IgD-negative memory B cell (primary cell): ENCODE data around the gene OSBPL6. TPM values are rescaled to one million over a fixed set of nuclear protein-coding genes. Genes with fewer than 3 reads are reported as not detected.

Experiments
- H3K27ac Mint-ChIP-seq, 3 donors: one replicate each; pipeline ENCODE4 v1.8.0; 2020 to 2022; ENCODE audit warnings: mild to moderate bottlenecking in 3 of 3, mixed read lengths in 3 of 3, moderate library complexity in 1 of 3
- H3K27me3 Mint-ChIP-seq: one replicate; pipeline ENCODE4 v1.8.0; 2021; ENCODE audit warnings: mixed read lengths
- H3K36me3 Mint-ChIP-seq: one replicate; pipeline ENCODE4 v1.8.0; 2020; ENCODE audit warnings: mild to moderate bottlenecking, mixed read lengths
- H3K4me1 Mint-ChIP-seq, 3 donors: one replicate each; pipeline ENCODE4 v1.8.0; 2020 to 2022; ENCODE audit warnings: mixed read lengths in 3 of 3, mild to moderate bottlenecking in 1 of 3
- H3K4me3 Mint-ChIP-seq, 4 donors: one replicate each; pipeline ENCODE4 v1.8.0; 2020 to 2022; ENCODE audit warnings: mild to moderate bottlenecking in 4 of 4, mixed read lengths in 4 of 4, moderate library complexity in 3 of 4
- H3K9me3 Mint-ChIP-seq, 3 donors: one replicate each; pipeline ENCODE4 v1.8.0; 2020 to 2021; ENCODE audit warnings: mixed read lengths in 3 of 3, mild to moderate bottlenecking in 1 of 3
- polyA plus RNA-seq: library from polyadenylated mRNA; unstranded; fragments of 300-500 nt; fragmentation: Illumina TruSeq; gene quantifications from one replicate; pipeline ENCODE4 v1.2.3, GENCODE V29; 2021

Gene OSBPL6
- polyA plus RNA-seq, 1 donor from 2014 or later: not detected

DNA sequence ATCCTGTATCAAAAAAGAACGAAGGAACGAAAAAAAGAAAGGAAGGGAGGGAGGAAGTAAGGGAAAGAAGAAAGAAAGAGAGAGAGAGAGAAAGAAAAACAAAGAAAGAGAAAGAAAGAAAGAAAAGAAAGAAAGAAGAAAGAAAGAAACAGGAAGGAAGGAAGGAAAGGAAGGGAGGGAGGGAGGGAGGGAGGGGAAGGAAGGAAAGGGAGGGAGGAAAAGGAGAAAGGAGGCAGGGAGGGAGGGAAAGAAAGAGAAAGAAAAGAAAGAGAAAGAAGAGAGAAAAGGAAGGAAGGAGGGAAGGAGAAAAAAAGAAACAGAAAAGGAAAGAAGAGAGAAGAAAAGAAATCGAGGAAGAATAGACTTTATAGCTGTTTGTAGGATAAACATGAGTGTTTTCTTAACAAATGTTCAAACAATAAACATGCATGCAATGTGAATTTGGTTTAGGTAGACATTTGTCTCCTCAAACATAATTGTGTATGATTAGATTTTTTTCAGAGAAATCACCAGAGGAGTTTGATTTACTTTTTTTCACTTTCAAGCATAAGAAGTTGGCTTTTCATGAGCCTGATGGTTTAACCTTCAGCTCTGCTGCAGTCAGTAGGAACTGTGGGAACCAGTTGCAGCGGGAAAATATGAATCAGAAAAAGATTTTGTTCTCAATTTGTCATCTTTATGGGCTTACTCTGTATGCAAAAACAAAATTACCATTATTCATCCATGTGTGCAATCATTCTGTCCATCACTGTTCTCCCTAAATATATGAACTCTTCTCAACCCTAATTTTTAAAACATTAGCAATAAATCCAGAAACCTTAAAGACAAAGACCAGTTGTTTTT is 185.1 kb downstream of the OSBPL6 start:
- Mint-ChIP-seq H3K27me3 (peaks cover 6% of the 10 kb centered on the region), H3K4me3 (no peak overlapping the region), H3K9me3 (no peaks in the 10 kb centered on the region), H3K36me3 (peaks cover 1% of the 10 kb centered on the region), H3K4me1 (no peaks in the 10 kb centered on the region), H3K27ac (no peak overlapping the region)

DNA sequence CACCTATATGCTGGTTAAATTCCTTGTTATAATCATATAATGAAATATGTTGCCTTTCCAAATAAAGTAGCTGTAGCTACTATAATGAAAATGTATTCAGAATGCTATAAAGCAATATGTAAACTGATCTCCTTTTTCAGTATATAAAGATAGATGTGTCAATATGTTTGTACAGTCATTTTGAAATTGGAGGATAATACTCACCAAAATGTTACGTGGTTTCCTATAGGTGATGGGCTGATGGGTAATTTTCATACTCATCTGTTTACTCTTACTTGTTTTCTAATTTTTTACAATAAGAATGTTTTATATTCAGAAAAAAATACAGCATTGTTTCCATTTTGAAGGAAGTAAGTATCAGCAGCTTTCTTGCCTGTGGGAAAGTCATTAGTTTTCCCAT is 186.5 kb downstream of the OSBPL6 start:
- Mint-ChIP-seq H3K9me3 (no peaks in the 10 kb centered on the region), H3K27ac (no peak overlapping the region), H3K27me3 (peaks cover 4% of the 10 kb centered on the region), H3K36me3 (peaks cover 1% of the 10 kb centered on the region), H3K4me3 (no peak overlapping the region), H3K4me1 (no peaks in the 10 kb centered on the region)

DNA sequence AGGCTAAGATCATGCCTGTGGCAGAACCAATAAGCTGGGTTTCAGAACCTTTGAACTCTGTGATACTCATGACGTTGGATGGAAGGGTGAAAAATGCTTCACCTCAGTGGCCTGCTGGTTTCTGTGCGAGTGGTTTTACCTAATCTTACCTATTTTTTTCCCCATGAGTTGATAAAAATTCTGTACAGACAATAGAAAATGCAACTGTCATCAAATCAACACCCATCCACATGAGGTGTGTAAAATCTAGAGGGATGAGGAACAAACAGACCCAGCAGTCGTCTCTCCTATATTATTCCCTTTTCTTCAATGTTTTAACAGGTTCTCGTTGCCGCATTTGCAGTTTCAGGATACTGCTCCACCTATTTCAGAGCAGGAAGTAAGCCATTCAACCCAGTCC is 189.4 kb downstream of the OSBPL6 start:
- no peaks in the 10 kb centered on the region for H3K27me3 Mint-ChIP-seq
- H3K4me1 Mint-ChIP-seq: no peaks in the 10 kb centered on the region
- H3K9me3 Mint-ChIP-seq: no peaks in the 10 kb centered on the region
- no peaks in the 10 kb centered on the region for H3K36me3 Mint-ChIP-seq
- no peak overlapping the region for H3K4me3 Mint-ChIP-seq
- no peak overlapping the region for H3K27ac Mint-ChIP-seq

DNA sequence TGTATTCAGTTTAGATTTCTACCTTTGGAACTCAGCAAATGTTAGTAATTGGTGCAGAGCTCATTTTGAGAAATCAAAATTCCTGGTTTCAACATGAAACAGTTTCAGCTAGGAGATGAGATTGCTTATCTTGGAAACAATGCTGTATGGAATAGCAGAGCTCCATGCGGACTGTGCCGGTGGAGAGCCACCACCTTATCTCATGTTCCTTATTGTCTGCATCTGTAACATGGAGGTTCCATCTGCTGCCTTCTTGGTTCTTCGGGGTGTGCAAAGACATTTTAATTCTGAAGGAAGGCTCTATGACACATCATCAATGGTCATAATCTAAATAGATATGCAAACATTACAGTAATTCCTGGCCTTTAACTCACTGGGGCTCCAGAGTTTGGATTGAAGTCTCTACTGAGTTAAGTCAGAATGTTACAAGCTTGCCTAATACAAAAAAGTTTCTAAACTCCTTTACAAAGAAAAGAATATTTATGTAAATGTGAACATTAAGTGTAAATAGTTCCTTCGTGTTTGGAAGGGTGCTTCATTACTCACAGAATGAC is 191.4 kb downstream of the OSBPL6 start:
- Mint-ChIP-seq H3K27me3 (no peaks in the 10 kb centered on the region), H3K4me3 (no peak overlapping the region), H3K27ac (no peak overlapping the region), H3K36me3 (no peaks in the 10 kb centered on the region), H3K9me3 (no peaks in the 10 kb centered on the region), H3K4me1 (no peaks in the 10 kb centered on the region)

DNA sequence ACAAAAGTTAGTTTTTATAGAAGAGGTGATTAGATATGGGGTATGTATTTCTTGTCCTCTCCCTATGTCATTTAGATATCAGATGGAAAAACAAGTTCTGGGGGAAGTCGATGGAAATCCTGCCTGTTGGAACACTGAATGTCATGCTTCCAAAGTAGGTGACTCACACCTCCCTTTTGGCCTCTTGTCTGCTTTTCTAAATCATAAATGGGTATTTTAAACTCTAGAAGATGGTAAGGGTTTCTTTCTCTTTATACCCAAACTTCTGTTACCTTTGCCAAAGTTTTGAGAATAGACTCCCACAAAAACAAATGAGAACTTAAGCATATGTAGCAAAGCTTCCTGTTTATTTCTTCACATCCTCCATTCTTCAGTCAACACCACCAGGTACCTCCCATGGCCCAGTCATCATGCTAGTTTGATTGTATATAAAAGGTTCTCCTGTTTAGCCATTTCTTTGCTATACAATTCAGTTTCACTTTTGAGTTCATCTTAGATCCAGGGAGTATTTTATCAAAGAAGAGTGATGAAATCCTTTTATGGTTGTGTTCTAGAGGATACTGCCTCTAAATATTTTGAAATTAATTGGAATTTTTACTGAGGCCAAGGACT is 192.8 kb downstream of the OSBPL6 start:
- H3K4me3 Mint-ChIP-seq: no peak overlapping the region
- H3K36me3 Mint-ChIP-seq: no peaks in the 10 kb centered on the region
- H3K9me3 Mint-ChIP-seq: no peaks in the 10 kb centered on the region
- H3K4me1 Mint-ChIP-seq: no peaks in the 10 kb centered on the region
- H3K27ac Mint-ChIP-seq: no peak overlapping the region
- no peaks in the 10 kb centered on the region for H3K27me3 Mint-ChIP-seq

DNA sequence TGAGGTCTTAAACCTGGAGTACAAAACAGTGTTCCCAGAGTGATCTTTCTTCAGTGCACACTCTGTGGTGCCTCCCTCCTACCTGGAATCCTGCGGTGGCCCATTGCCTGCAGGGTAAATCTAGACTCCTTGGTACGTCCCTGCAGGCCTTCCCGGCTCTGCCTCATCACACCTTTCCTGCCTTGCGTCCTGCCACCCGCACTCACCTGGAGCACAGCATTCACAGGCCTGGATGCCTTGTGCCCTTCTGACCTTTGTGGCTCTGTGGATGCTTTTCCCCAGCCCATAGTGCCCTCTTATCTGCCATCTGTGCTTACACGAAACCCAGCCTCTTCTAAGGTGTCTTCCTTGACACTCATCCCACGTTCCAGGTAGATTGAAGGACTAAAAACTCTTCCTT is 194.0 kb downstream of the OSBPL6 start:
- no peaks in the 10 kb centered on the region for H3K27me3 Mint-ChIP-seq
- H3K27ac Mint-ChIP-seq: no peak overlapping the region
- H3K4me1 Mint-ChIP-seq: no peaks in the 10 kb centered on the region
- no peaks in the 10 kb centered on the region for H3K9me3 Mint-ChIP-seq
- H3K4me3 Mint-ChIP-seq: no peak overlapping the region
- no peaks in the 10 kb centered on the region for H3K36me3 Mint-ChIP-seq

DNA sequence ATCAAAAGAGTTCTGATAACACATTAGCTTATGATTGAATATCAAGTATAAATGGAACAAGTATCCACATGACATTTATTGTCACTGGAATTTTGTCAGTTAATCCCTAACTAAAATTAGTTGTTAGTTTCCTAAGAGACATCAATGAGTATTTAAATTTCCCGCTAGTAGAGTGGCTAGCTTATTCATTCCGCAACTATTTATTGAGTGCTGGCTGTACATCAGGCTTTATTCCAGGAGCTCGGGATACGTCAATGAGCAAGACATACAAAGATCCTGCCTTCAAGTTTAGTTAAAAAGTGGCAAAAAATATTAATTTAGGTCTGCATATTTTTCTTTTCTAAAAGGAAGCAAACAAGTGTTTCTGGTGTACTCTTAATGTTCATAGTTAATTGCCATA is 197.4 kb downstream of the OSBPL6 start:
- no peak overlapping the region for H3K27ac Mint-ChIP-seq
- H3K4me3 Mint-ChIP-seq: no peak overlapping the region
- no peaks in the 10 kb centered on the region for H3K27me3 Mint-ChIP-seq
- no peaks in the 10 kb centered on the region for H3K36me3 Mint-ChIP-seq
- no peaks in the 10 kb centered on the region for H3K4me1 Mint-ChIP-seq
- H3K9me3 Mint-ChIP-seq: no peaks in the 10 kb centered on the region

DNA sequence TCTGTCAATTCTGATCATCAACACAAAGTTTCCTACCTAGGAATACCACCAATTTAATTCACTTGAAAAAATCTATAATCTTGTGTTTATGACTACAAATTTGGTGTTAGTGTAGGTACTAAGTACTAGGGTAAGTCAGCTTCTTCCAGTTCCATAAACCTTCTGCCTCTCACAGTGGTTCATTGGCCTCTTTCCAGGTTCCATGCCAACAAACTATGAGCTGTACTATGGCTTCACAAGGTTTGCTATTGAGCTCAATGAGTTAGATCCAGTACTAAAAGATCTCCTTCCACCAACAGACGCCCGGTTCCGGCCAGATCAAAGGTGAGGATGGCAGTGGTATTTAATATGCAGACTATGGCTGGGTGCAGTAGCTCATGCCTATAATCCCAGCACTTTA is 197.9 kb downstream of the OSBPL6 start:
- Mint-ChIP-seq H3K4me1 (no peaks in the 10 kb centered on the region), H3K27ac (no peak overlapping the region), H3K4me3 (no peak overlapping the region), H3K27me3 (no peaks in the 10 kb centered on the region), H3K9me3 (no peaks in the 10 kb centered on the region), H3K36me3 (no peaks in the 10 kb centered on the region)

DNA sequence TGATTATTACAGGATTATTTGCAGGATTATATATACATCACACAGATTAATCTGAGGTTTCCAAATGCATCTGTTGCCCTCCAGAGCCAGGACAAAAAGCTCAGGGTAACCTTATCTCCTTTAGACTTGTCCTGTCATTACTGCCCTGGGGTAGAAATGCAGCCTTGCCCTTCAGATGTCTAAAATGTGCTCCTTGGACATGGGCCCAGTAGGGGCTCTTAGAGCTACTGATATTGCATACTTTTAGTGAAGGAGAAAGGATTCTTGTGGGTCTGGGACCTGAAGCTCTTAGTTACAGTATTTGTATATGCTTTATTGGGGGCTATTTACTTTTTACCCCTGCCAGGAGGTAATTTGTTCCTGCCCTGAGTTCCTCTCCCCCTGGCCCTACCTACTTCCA is 200.5 kb downstream of the OSBPL6 start:
- Mint-ChIP-seq H3K27ac (no peak overlapping the region), H3K9me3 (no peaks in the 10 kb centered on the region)

DNA sequence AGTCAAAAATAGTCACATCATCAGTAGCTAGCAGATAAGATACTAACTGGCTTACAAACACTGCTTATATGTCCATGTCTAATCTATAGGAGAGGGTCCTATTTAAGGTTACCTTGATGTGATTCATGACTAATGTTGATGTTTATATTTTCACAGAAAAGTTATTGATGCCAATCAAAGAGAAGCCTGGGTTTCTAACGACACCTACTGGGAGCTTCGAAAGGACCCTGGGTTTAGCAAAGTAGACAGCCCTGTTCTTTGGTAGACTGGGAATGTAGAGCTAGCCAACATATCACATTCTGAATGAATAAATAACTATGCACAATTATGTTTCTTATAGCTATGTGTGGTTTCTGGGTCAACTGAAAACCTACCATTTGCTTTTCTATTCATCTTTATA is 201.0 kb downstream of the OSBPL6 start:
- no peak overlapping the region for H3K4me3 Mint-ChIP-seq
- peak overlapping the region in 1 of 3 donors; percentile 45 for H3K27ac Mint-ChIP-seq
- H3K36me3 Mint-ChIP-seq: no peaks in the 10 kb centered on the region
- no peaks in the 10 kb centered on the region for H3K4me1 Mint-ChIP-seq
- H3K9me3 Mint-ChIP-seq: no peaks in the 10 kb centered on the region
- no peaks in the 10 kb centered on the region for H3K27me3 Mint-ChIP-seq

More for the DNA sequence above, 200.5 kb downstream of the OSBPL6 start:
- Mint-ChIP-seq H3K4me1 (no peaks in the 10 kb centered on the region), H3K4me3 (no peak overlapping the region), H3K27me3 (no peaks in the 10 kb centered on the region), H3K36me3 (no peaks in the 10 kb centered on the region)

DNA sequence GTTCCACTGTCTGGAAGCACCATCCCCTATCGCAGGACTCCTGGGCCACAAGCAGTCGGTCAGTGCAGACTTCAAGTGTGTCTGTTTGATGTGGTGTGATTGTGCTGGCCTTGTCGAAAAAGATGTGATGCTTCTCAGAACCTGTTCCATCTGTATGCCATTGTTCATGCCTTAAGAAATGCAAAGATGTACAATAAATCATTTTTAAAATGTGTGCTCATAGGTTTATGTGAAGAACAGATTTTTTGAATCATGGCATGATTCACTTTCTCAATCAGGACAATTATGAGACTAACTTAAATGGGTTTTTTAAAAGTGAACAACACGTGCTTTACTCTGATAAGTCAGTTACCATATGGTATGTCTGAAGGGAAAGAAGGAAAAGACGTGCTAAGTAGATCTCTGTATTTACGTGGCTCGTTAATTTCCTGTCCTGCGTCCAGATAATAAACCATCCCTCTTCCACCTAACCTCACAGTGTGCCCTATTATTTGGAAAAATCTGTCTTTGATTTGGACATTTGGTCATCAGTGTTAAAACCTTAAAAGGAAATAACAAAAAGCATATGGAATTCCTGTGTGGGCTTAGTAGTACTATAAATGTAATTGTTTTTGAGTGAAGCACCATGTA is 201.7 kb downstream of the OSBPL6 start:
- no peak overlapping the region for H3K4me3 Mint-ChIP-seq
- H3K9me3 Mint-ChIP-seq: no peaks in the 10 kb centered on the region
- H3K27me3 Mint-ChIP-seq: no peaks in the 10 kb centered on the region
- H3K27ac Mint-ChIP-seq: no peak overlapping the region
- no peaks in the 10 kb centered on the region for H3K36me3 Mint-ChIP-seq
- no peaks in the 10 kb centered on the region for H3K4me1 Mint-ChIP-seq

DNA sequence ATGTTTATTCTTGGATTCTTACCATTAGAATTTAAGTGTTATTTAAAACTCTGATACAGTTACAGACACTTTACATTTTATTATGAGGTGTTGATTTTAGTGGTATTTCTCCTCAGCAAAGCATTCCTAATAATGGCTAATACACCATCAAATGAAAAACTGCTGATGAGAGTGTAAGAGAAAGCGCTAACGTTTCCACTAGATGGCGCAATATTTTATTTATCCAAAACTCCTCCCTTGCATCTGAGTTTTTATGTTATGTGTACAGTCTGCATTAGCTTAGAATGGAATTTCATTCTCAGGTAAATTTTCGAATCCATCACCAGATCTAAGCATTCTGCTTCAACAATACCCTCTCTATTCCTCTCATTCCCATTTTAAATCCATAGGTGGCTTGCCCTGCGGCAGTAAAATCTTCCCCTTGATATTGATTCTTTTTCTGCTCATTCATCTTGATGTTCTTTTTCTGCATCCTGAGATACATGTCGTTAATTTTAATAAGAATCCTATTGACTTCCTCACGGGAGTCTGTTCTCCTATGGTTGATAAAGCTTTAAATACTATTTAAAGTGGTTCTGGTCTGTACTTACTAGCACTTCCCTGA is 202.8 kb downstream of the OSBPL6 start:
- Mint-ChIP-seq H3K27ac (no peak overlapping the region), H3K27me3 (no peaks in the 10 kb centered on the region), H3K36me3 (no peaks in the 10 kb centered on the region), H3K9me3 (no peaks in the 10 kb centered on the region), H3K4me3 (no peak overlapping the region), H3K4me1 (no peaks in the 10 kb centered on the region)

DNA sequence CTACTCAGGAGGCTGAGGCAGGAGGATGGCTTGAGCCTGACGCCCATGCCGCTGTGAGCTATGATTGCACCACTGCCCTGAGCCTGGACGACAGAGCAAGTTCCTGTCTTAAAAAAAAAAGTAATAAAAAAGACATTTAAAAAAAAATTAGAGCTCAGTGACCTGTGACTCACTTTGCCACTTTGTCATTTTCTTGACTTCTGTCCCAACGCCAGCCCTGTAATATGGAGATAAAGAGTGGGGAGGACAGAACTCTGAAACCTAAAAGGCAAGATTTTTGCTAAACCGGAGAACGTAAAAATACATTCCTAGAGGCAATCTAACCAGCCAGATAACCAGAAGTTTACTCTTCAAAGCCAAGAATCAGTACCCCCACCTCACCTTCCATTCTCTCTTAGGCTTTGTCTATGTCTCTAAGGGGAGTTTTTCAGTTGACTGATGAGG is 207.7 kb downstream of the OSBPL6 start:
- Mint-ChIP-seq H3K9me3 (no peaks in the 10 kb centered on the region), H3K4me3 (no peak overlapping the region), H3K36me3 (no peaks in the 10 kb centered on the region), H3K27me3 (no peaks in the 10 kb centered on the region), H3K27ac (no peak overlapping the region), H3K4me1 (peaks cover 0 to 5% (median 0%) of the 10 kb centered on the region in 3 donors)

DNA sequence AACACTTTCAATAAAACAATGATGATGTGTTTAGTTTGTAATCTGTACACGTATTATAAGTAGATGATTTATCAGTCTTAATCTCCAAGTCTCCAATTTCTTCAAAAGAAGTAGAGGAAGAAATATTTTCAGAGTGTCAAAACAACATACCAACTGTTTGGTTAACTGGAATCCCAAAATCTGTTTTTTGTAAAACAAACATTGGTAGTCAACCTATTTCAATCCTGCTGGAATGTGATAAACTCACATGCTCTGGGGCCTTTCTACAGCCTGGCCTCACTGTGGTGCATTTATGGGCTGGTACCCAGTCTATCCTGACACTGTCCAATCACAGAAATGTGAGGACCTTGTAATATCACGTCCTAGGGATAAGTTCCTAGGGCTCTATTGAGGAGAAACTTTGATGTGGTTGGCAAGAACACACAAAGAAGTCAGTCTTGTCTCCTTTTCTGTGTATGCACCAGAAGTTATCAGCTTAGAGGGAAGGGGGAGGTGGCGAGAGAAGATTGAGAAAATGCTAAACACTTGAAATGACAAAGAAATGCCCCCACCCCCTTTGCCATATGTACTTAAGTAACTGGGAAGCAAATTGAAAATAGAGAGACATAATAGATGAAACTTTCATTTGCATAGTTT is 209.5 kb downstream of the OSBPL6 start:
- no peaks in the 10 kb centered on the region for H3K27me3 Mint-ChIP-seq
- peak overlapping the region in 1 of 3 donors; percentile 5 for H3K27ac Mint-ChIP-seq
- no peaks in the 10 kb centered on the region for H3K9me3 Mint-ChIP-seq
- H3K4me3 Mint-ChIP-seq: no peak overlapping the region
- no peaks in the 10 kb centered on the region for H3K36me3 Mint-ChIP-seq
- H3K4me1 Mint-ChIP-seq: peaks cover 0 to 5% (median 0%) of the 10 kb centered on the region in 3 donors

DNA sequence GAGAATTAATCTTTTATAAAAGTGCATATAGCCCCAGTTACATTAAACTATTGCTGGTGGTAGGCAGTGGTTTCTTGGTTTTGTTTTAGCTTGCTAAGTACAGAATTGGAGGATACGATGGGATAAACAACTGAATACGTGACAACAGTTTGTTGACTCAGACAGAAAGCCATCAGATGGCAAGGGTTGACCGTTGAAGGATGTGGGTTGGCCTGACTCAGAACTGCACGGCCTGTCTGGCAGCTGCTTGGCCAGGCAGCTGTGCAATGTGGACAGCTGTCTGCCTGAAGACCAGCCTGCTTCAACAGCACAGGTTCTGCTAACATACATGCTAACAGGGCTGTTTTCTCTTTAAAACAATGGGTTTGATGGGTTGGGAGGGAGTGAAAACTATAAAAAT is 210.1 kb downstream of the OSBPL6 start:
- peak overlapping the region in 1 of 3 donors; percentile 5 for H3K27ac Mint-ChIP-seq
- H3K9me3 Mint-ChIP-seq: no peaks in the 10 kb centered on the region
- no peaks in the 10 kb centered on the region for H3K27me3 Mint-ChIP-seq
- H3K4me3 Mint-ChIP-seq: no peak overlapping the region
- no peaks in the 10 kb centered on the region for H3K36me3 Mint-ChIP-seq
- peaks cover 0 to 5% (median 0%) of the 10 kb centered on the region in 3 donors for H3K4me1 Mint-ChIP-seq
